ENCODE measurements around the gene TAL1.
A peak's percentile ranks its signal among the peaks of the same experiment; 100 is the strongest.
"Not testable (repeated sequence)": the region's sequence is repeated elsewhere in the genome, so short reads cannot be mapped to it uniquely, and the experiment has no call there.

TAL1 gene

GRCh38 chr1:47210666-47211065 lies 21.4 kb downstream of the TAL1 start:
- DNase-seq, result no peak

GRCh38 chr1:47209725-47210325 lies 22.2 kb downstream of the TAL1 start:
- DNase-seq, result no peak

GRCh38 chr1:47209091-47209490 lies 22.9 kb downstream of the TAL1 start:
- no peak for DNase-seq

GRCh38 chr1:47208374-47208850 lies 23.6 kb downstream of the TAL1 start:
- no peak for DNase-seq

- no peak for DNase-seq
Measured at GRCh38 chr1:47207803-47208373, 24.1 kb downstream of the TAL1 start.

- no peak for DNase-seq
Measured at GRCh38 chr1:47205918-47206317, 26.1 kb downstream of the TAL1 start.

GRCh38 chr1:47203504-47203903 lies 28.5 kb downstream of the TAL1 start:
- not testable (repeated sequence) for DNase-seq

GRCh38 chr1:47201179-47201578 lies 30.8 kb downstream of the TAL1 start:
- DNase-seq, result no peak

GRCh38 chr1:47198214-47198613 lies 33.8 kb downstream of the TAL1 start:
- DNase-seq, result no peak

- DNase-seq, result no peak
Measured at GRCh38 chr1:47196622-47197021, 35.4 kb downstream of the TAL1 start.

GRCh38 chr1:47195981-47196380 lies 36.0 kb downstream of the TAL1 start:
- DNase-seq, result not testable (repeated sequence)

GRCh38 chr1:47194311-47194710 lies 37.7 kb downstream of the TAL1 start:
- no peak for DNase-seq

GRCh38 chr1:47193496-47193895 lies 38.5 kb downstream of the TAL1 start:
- not testable (repeated sequence) for DNase-seq

GRCh38 chr1:47192458-47193384 lies 39.3 kb downstream of the TAL1 start:
- DNase-seq, result peak; percentile 88

- no peak for DNase-seq
Measured at GRCh38 chr1:47191940-47192457, 40.0 kb downstream of the TAL1 start.

GRCh38 chr1:47190857-47191256 lies 41.2 kb downstream of the TAL1 start:
- DNase-seq, result no peak

- DNase-seq, result no peak
Measured at GRCh38 chr1:47190509-47190855, 41.5 kb downstream of the TAL1 start.

- DNase-seq, result peak; percentile 97
Measured at GRCh38 chr1:47189844-47190508, 42.0 kb downstream of the TAL1 start, which contains the start of gene PDZK1IP1. Gene PDZK1IP1 (minus strand): TSS chr1:47190036. CDS start chr1:47189932, 104 bp downstream.

- no peak for DNase-seq
Measured at GRCh38 chr1:47188791-47189785, 42.9 kb downstream of the TAL1 start.

GRCh38 chr1:47187926-47188250 lies 44.1 kb downstream of the TAL1 start:
- no peak for DNase-seq

GRCh38 chr1:47187231-47187925 lies 44.6 kb downstream of the TAL1 start:
- DNase-seq, result no peak
